Urothelium cell line (cell line): ENCODE results near the gene ZCCHC14.
"Not testable (repeated sequence)": the region's sequence is repeated elsewhere in the genome, so short reads cannot be mapped to it uniquely, and the experiment has no call there.

Experiments
- DNase-seq: peaks from one replicate; pipeline ENCODE4 v3.0.0; 2011; ENCODE audit warnings: low spot score, mixed read lengths
- FAIRE-seq: peaks from 2 replicates; lab custom pipeline; 2011; peaks lifted over from hg19 to GRCh38; lab: Jason Lieb, UNC

Gene ZCCHC14

DNA sequence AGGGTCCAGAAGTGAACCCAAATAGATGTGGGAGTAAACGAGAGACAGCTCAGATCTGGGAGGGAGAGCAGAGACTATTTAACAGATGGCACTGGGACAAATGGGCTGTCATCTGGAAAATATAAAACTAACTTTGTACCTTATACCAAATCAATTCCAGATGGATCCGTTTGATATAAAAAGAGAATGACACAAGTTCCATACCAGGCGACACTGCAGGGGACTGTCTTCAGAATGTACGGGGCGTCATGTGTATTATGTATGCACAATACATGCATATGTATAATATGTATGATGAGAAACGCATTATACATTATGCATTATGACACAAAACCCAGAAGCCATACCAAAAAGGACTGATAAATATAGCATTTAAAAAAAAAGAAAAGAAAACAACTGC lies 10.2 kb downstream of the ZCCHC14 start:
- not testable (repeated sequence) for DNase-seq, FAIRE-seq

DNA sequence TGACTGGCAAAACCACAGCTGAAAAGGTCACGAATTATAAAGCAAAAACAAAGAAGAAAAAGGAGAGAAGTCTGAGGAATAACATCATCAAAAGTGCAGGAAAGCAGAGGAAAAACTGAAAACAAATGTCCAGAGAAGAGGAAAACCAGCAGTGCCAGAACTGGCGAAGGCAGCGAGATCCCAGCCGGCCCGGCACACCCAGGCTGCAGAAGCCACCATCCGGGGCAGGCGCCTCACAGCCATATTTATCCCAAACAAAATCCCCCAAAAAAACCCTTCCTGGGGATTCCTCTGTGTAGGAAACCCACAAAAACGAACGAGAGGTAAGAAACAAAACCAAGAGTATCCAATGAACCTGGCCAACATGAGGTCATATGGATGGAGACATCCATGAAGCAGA lies 10.6 kb downstream of the ZCCHC14 start:
- DNase-seq = no peak
- no peak for FAIRE-seq

DNA sequence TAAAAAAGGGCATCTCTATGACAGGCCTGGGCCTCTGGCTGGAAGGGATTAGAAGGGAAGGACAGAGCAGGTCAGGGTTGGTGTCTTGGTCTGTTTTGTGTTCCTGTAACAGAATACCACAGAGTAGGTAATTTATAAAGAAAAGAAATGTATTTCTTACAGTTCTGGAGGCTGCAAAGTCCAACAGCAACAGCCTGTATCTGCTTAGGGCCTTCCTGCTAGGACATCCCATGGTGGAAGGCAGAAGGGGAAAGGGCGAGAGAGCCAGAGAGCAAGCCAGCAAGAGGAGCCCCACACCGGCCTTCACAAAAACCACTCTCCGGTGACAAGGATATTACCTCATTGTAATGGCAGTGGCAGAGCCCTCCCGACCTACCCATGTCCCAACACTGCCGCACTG lies 11.1 kb downstream of the ZCCHC14 start:
- not testable (repeated sequence) for DNase-seq, FAIRE-seq

DNA sequence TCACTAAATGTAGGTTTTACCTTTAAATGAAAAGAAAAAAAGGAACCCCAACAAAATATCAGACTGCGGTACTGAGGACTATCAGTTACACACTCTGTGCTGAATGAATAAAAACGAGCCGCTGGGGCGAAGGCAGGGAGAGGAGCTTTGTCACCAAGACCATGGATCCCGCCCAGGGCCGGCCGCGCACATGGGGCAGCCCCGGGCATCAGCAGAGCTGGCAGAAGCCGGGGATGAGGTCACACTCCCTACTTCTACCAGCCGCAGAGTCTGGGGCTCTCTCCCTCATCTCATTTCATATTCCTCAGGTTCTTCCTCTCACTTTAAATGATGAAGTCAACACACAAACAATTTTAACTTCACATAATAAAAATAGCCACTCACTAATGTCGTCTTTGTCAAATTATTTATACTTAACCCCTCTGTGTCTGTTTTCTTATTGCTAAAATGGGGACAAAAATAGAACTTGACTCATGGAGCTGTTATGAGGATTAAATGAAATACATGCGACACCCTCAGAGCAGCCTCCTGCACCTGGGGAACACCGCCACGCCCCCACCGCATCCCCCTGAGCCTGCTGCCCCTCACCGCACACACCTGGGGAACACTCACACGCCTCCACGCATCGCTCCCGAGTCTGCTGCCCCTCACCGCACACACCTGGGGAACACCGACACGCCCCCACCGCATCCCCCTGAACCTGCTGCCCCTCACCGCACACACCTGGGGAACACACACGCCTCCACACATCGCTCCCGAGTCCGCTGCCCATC lies 15.4 kb downstream of the ZCCHC14 start:
- FAIRE-seq, DNase-seq: not testable (repeated sequence)

DNA sequence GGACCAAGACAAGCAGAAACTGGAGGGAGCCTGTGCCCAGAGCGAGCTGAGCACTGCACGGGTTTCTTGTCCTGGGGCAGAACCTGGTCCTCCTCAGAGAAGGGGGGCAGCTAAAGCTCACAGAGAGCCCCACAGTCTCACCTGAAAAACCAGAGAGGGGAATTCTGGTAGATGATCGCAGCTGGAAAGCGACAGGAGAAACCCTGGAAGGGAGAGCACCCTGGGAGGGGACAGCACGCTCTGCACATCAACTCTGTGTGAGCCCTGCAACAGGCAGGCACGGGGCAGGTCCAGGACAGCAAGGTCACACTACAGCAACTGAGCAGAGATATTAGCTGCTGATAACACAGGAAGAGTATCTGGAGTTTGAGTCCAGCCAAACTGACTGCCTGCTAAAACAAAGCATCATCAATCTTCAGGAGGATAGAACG lies 18.2 kb downstream of the ZCCHC14 start:
- no peak for DNase-seq
- no peak for FAIRE-seq

DNA sequence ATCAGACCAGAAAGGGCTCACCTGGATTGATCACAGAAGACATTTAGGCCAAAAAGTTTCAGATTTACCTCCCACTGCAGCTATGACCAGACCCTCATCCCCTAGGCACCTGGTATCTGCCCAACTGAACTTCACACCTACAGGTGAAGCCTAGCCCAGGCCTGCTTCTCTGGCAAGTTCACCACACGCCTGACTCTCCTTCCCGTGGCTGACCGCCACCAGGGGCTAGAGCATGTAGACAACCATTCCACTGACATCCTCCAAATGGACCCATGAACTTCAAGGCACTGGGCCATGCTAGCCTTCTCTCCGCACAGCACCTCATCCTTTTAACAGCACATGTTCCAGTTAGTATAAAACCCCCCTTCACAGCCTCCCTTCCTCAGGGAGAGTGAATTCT lies 18.8 kb downstream of the ZCCHC14 start:
- no peak for DNase-seq
- FAIRE-seq = no peak

DNA sequence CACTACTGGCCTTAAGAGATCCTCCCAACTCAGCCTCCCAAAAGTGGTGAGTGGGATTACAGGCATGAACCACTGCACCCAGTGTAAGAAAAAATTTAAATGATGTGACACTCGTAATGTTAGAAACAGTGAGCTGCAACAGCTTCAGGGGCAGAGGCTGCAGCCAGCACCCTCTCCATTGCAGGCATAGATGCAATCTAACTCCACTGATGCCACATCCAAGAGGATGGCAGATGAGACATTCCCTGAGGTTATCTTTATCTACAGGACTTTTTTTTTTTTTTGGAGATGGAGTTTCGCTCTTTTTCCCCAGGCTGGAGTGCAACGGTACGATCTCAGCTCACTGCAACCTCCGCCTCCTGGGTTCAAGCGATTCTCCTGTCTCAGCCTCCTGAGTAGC lies 19.9 kb downstream of the ZCCHC14 start:
- FAIRE-seq = no peak

DNA sequence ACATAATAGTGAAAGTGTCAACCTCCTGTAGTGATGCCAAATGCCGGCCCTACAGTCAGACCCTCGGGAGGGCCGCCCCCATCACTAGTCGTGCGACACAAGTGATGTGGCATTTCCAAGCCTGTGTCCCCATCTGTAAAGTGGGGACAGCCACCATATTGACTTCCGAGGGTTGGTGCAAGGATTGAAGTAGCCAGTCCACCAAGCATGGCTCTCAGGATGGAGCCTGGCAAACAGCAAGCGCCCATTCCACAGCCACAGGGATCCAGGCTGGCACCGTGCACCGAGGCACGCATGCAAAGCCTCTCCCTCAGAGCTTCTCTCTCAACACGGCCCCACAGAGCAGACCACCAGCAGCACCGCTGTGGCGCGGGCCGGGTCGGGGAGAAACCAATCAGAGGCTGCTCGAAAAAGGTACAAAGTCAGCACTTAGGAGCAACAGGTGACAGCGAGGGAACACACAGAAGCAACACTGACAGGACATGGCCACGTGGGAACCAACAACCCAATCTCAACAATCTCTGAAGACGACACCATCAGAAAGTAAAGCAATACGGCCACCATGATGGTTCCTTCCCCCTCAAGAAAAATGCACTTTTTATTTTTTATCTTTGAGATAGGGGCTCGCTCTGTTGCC lies 20.6 kb downstream of the ZCCHC14 start:
- DNase-seq = no peak
- FAIRE-seq = no peak

More for the DNA sequence above, 19.9 kb downstream of the ZCCHC14 start:
- DNase-seq = no peak

DNA sequence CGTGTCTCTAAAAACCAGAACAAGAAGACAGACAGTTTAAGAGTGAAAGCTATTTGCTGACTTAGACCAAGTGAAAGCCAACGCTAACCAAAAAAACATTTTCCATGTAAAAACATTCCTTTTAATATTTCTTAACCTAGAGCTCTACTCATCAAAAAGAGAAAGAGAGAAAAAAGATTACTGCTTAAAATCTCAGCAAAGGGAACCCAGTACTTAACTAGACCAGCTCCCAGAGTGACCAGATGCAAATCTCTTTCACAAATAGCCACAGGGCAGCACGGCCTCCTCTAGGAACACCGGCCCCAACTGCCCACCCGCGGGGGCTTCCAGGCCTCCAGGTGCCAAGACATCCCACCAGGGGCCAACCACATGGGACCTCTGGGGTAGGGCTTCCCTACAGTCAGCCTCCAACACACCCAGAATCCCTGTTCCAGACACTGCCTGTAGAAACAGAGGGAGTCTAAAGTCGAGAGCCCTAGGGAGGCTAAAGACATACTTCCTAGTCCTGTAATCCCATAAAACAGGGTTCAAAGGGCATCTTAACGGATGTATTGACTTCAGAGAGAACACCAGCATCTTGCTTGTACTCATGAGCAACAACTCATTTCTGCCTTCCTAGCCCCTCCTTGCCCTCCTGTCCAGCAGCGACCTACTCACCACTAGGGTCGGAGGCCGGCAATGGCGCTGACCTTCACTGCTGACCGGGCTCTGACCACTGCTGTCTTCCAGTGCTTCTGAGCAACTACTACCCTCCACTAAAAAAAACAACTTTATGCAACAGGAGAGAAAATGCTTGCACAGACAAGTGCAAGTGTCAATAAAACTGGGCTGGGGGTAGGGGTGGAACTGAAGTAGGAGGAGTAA lies 21.3 kb downstream of the ZCCHC14 start:
- FAIRE-seq (no peak), DNase-seq (no peak)

DNA sequence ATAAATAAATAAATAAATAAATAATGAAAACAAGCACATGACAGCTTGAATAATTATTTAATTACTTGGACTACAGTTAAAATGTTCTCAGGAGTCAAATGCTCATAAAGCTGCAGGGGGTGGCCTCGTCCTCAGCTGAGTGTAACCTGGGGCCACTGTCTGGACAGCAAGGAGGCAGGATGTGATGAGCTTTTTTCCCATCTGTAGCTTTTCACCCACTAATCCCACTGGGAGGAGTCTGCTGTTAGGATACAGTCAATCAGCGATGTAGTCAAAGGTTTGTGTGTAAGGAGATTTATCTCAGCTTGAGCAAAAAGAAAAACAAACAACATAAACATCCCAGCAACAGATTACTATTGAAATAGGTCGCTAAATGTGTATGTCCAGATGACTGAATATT lies 22.5 kb downstream of the ZCCHC14 start:
- DNase-seq (no peak), FAIRE-seq (no peak)

DNA sequence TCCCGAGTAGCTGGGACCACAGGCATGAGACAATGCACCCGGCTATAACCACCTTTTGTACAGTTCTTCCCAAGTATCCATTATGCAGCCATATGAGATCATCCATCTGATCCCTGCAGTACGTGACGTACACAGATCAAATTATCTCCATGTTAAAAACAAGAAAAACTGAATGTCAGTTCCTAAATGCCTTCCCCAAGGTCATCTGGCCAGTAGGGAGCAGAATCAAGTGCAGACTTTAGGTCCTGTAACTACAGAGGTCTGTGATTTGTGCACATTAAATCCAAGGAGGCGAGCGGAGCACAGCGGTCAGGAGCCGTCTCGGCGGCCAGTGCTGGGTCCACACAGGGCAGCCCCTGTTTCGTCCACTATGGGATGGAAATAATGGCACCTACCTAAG lies 23.7 kb downstream of the ZCCHC14 start:
- FAIRE-seq = no peak

DNA sequence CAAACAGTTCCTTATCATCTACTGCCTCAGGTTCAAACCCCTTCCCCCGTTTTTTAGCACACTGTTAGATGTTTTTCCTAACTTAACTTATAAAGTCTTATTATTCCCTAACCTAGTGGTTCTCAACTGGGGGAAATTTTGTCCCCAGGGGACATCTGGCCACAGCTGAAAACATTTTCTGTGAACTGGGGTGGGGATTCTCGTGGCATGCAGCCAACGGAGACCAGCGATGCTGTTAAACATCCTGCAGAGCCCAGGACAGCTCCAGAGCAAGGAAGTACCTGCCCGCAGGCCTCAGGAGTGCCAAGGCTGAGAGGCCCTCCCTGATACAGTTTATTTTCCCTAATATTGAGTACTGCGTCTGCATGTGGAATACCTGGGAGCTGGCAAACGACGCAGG lies 24.3 kb downstream of the ZCCHC14 start:
- FAIRE-seq (no peak), DNase-seq (no peak)

More for the DNA sequence above, 23.7 kb downstream of the ZCCHC14 start:
- DNase-seq = no peak

DNA sequence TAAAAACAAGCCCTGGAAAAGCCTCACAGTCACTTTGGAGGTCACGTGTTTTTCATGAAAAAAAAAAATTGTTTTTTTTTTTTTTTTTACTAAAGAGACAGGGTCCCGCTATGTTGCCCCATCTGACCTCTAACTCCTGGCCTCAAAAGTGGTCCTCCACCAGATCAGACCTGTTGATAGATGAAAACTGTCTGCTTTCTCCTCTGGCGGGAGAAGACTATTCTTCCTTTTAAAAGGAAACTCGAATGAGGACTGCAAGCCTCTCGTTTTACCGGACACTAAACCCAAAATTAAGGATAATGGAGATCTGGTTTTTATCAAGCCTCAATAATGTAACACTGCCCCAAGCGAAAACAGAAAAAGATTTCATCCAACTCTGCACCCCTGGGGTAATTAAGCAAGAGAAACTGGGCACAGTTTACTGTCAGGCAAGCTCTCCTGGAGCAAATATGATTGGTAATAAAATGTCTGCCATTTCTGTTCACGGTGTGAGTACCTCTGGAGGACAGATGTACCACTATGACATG lies 25.8 kb downstream of the ZCCHC14 start:
- DNase-seq = no peak
- no peak for FAIRE-seq

DNA sequence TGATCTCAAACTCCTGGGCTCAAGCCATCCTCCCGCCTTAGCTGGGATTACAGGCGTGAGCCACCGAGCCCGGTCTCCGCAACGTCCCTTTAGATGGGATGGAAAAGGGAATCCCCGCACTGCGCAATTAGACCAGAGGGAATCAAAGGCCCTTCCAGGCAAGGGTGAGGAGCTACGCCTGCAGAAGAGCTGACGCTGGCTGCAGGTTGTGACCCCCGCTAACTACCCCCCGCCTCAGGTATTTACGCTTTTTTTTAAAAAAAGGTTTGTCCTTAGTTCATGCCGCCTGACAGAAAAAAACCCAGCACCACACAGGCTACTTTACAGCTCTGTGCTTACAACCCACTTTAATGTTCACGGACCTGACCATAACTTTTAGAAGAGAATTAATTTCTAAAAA lies 26.9 kb downstream of the ZCCHC14 start:
- DNase-seq = no peak
- FAIRE-seq = no peak

DNA sequence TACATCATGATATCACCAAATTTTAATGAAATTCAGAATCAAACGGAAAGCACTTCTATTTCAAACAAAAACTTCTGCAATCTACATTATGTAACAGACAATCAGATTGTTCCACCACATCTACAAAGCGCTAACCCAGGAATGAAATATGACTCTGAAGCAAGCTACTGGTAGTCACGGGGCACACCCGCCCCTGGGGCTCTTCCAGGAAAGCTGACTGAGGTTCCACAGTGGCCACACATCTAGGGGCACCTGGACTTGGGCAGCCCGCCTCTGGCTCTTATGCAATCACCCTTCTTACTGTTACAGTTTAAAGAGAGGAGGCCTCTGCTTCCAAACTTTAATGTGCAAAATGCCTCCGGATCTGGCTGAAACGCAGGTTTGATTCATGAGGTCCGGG lies 27.5 kb downstream of the ZCCHC14 start:
- peak; percentile 77 for DNase-seq
- no peak for FAIRE-seq

DNA sequence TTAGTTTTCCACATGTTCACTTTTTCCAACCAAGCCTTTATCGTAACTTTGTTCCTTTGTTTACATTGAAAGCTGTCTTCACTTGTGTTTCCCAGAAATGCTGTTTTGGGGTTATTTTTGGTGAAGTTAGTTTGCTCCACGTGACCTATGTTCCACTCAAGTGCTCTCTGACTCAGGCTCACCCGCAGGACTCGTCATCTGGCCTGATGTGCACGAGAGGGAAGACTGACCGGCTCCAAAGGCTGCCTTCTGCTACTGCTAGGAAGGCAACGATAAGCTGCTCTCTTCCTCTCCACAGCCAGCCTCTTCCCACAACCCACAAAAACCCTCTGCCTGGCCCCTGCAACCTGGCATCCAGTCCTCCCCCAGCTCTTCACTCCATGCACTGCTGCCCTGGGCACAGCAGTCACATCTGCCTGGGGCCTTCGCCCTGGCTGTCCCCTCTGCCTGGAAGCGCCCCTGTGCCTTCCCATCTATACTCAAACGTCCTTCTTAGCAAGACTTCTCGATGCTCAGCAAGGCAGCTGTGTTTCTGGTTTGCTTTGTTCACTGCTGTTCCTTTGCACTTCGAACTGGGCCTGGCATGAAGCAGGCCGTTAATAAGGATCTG lies 28.0 kb downstream of the ZCCHC14 start:
- DNase-seq (peak; percentile 60), FAIRE-seq (no peak)

DNA sequence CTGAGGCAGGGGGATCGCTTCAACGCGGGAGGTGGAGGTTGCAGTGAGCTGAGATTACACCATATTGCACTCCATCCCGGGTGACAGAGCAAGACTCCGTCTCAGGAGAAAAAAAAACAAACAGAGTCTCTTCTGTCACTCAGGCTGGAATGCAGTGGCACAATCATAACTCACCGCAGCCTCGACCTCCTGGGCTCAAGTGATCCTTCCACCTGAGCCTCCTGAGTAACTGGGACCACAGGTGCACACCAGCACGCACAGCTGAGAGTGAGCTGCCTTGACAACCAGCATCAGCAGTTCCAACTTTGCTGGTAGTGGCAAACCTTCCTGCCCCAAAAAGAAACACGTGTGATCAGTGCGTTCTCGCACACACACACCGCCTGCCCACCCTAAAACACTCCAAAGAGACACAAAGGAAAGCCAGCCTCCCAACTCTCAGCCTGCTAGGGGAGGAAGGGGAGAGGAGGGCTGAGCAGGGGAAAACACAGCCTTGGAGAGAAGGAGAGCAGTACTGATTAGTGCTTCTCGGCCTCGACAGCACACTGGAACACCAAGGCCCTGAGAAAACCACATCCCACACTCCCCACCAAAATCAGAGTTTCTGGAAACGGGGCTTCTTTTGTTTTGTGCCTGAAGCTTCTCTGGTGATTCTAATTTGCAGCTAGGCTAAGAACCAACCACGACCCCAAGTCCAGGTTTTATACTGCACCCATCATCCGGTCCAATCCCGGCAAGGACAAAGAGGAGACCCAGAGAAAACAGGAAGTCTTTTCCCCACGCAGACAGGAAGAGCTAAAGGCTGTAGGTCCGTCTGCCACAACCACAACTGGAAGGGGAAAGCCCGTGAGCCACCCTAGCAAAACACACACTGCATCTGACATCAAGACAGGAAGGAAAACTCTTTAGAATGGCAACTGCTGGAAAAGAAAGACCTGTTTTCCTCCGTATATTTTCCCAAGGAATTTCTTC lies 28.8 kb downstream of the ZCCHC14 start:
- FAIRE-seq (no peak), DNase-seq (peak; percentile 33)

DNA sequence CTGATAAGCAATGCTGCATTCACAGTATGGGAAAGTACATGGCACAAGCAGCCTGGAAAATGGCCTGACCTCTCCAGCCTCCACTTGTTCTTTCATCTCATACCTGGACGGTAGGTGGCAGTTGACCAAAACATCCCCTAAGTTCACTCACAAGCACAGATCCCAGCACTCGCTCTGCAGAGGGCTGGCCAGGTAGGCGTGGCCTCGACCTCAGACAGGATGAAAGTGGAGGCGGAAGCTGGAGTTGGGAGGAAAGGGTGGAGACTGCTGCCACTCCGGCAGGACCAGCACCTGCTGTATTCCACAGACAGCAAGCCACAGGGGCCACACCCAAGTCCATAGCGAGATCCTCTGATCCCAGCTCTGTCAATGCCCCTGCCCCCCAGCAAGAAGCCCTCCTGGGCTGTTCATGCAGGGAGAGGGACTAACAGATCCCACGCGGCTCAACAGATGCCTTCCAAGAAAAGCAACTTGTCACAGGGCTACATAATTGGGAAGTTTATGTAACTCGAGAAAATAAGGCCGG lies 31.3 kb downstream of the ZCCHC14 start:
- peak; percentile 37 for FAIRE-seq
- peak; percentile 91 for DNase-seq

DNA sequence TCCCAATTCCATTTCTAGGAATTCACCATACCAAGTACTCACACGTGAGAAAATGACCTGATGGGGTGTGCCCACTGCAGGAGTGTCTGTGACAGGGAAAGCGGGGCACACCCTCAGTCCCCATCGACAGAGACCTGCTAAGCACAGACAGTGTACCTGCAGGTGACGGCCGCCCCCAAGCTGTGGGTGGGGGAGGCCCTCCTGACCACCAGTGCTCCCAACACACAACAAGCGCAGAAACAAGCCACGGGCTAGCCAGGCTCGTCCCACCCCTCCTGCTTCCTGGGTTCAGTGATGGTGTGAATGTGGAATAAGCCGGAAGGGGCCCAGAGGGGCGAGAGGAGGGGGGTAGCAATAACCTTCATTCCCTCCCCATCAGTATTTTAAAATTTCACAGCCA lies 31.9 kb downstream of the ZCCHC14 start:
- FAIRE-seq (no peak), DNase-seq (no peak)
